ENCODE results near the gene GRK2. TPM values are rescaled to one million over a fixed set of nuclear protein-coding genes. Genes with fewer than 3 reads are reported as not detected.

Gene GRK2
- total RNA-seq, 1 experiment from 2014 or later, result 56.3 TPM

- H3K4me1 ChIP-seq (ENCODE audit: insufficient read depth, low read length), result peaks cover 4% of the 10 kb centered on the region; the same call in 1 of the 2 replicates
- no peak overlapping the region for H3K56ac ChIP-seq (ENCODE audit: insufficient read length, low read depth, low read length)
- peaks cover 6% of the 10 kb centered on the region for H3K23me2 ChIP-seq (ENCODE audit: insufficient read length, low read depth, low read length, poor library complexity, severe bottlenecking)
- peak overlapping the region; percentile 73 for H3K9ac ChIP-seq (ENCODE audit: extremely low read depth, insufficient read length, low read length)
- no peaks in the 10 kb centered on the region for H4K20me1 ChIP-seq (ENCODE audit: control insufficient read depth, insufficient read depth, insufficient read length)
- peak overlapping the region; percentile 66 for H3K18ac ChIP-seq (ENCODE audit: insufficient read length, low read depth, low read length)
- no peak for TF ChIP-seq CTCF (conservative IDR thresholded peaks at IDR 0.05)
- Mint-ChIP-seq H3K4me1 (peaks cover 16 to 17% of the 10 kb centered on the region in 2 experiments), H3K9me3 (no peaks in the 10 kb centered on the region; a peak in 1 of 5 replicates), H3K36me3 (ENCODE audit: insufficient read depth in 1 of 3, low read depth in 3 of 3) (peaks cover 11 to 46% (median 25%) of the 10 kb centered on the region in 3 experiments; a peak in 6 of 7 replicates), H3K27ac (peak overlapping the region; percentile 77 to 98 (median 94); a peak in 6 of 7 replicates), H3K4me3 (peak overlapping the region; percentile 69 to 70), H3K27me3 (ENCODE audit: low read depth) (peaks cover 2% of the 10 kb centered on the region; the same call in 1 of the 2 replicates)
- no peaks in the 10 kb centered on the region for H3K79me2 ChIP-seq (ENCODE audit: insufficient read depth, low read length)
- H4K5ac ChIP-seq (ENCODE audit: insufficient read length, low read depth, low read length), result no peak overlapping the region
- H2AK5ac ChIP-seq (ENCODE audit: insufficient read length, low read length), result no peak overlapping the region
- no peak for DNase-seq
- H2BK12ac ChIP-seq (ENCODE audit: insufficient read length, low read depth, low read length), result no peak overlapping the region
- no peaks in the 10 kb centered on the region for H3K79me1 ChIP-seq (ENCODE audit: insufficient read depth, low read depth, low read length, poor library complexity, severe bottlenecking)
- H2AFZ ChIP-seq (ENCODE audit: low read length), result no peak overlapping the region
- no CpG with 5 or more reads among the region's 14 CpGs for WGBS (ENCODE audit: extremely low coverage, insufficient read length, low lambda C conversion rate)
- no peak overlapping the region for H2BK120ac ChIP-seq (ENCODE audit: low read depth, low read length, poor library complexity, severe bottlenecking)
- no peak overlapping the region for H3T11ph ChIP-seq (ENCODE audit: low read length)
- peak overlapping the region; percentile 81 for H3K14ac ChIP-seq (ENCODE audit: insufficient read depth, low read length)
- H3K23ac ChIP-seq (ENCODE audit: insufficient read length, low read depth, low read length), result no peak overlapping the region
- H3K9me3 ChIP-seq (ENCODE audit: control insufficient read depth, low read depth, low read length), result no peaks in the 10 kb centered on the region
- H3K4ac ChIP-seq (ENCODE audit: low read depth, low read length), result no peak overlapping the region
- no peak overlapping the region for H4K8ac ChIP-seq (replicated peaks; ENCODE audit: insufficient read length, low read depth, low read length)
- no peak overlapping the region; the same call in 1 of the 2 replicates for H2BK15ac ChIP-seq (ENCODE audit: low read depth, low read length)
- no peaks in the 10 kb centered on the region for H3K27me3 ChIP-seq (ENCODE audit: insufficient read depth, low read length)
- H3K4me2 ChIP-seq (ENCODE audit: insufficient read depth, insufficient read length, low read length), result peak overlapping the region; percentile 84
- no peak overlapping the region for H2BK20ac ChIP-seq (ENCODE audit: low read depth, low read length, poor library complexity, severe bottlenecking)
- no peak overlapping the region for H2BK5ac ChIP-seq (ENCODE audit: insufficient read length, low read length)
- H4K91ac ChIP-seq (ENCODE audit: insufficient read length, low read depth, low read length), result no peak overlapping the region
- peak overlapping the region; percentile 64 for H3K27ac ChIP-seq (ENCODE audit: insufficient read length, low read depth, low read length)
Observed at GRCh38 chr11:67287355-67288197, 21.3 kb downstream of the GRK2 start.

Data from H9 (cell line).